GM21528 (cell line): ENCODE measurements around the gene SAXO1.
"Not testable (repeated sequence)": the region's sequence is repeated elsewhere in the genome, so short reads cannot be mapped to it uniquely, and the experiment has no call there.

Source experiments
- ATAC-seq: cut with Tn5 transposase; IDR thresholded peaks from one replicate; pipeline ENCODE4 v1.9.1; 2021; ENCODE audit warnings: mild to moderate bottlenecking, moderate library complexity; ENCODE audit not compliant: unreplicated experiment, low FRiP score

Gene SAXO1

DNA sequence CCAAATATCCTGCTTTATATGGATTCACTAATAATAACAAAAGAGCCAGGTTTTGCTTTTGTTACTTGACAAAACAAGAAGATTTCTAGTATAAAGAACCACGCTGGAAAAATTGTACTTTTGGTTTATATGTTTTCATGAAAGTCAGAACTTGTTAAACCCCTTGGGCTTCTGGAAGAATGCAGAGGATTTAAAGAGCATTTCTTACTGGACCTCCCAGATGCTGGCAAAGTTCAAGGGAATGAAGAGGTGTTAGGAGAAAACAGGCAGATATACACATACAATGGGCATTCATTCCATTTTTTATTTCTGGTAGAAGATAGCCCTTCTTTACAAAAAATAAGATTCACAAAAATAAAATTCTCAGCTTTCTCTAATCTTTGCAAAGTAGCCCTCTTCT lies 61.1 kb downstream of the SAXO1 start:
- ATAC-seq: no peak

DNA sequence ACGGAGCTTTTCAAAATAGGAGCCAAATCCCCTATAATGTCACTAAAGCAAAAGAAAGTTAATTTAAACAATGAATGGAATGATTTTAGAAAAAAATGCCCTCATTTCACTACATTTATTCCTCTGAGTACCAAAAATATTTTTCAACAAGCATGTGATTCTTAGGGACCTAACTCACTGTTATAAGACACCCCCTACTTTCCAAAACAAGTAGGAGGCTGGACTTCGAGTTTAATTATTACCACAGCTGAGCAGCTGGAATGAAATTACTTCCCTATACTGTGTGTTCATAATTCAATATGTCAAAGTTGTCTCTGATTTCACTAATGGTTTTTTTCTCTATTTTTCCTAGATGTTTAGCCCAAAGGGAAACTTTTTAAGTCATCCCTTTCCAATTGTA lies 61.6 kb downstream of the SAXO1 start:
- ATAC-seq: no peak

GRCh38 chr9:18970393-18970792 lies 62.6 kb downstream of the SAXO1 start:
- ATAC-seq: no peak

- ATAC-seq: no peak
These were observed 63.9 kb downstream of the SAXO1 start for GRCh38 chr9:18969128-18969527.

DNA sequence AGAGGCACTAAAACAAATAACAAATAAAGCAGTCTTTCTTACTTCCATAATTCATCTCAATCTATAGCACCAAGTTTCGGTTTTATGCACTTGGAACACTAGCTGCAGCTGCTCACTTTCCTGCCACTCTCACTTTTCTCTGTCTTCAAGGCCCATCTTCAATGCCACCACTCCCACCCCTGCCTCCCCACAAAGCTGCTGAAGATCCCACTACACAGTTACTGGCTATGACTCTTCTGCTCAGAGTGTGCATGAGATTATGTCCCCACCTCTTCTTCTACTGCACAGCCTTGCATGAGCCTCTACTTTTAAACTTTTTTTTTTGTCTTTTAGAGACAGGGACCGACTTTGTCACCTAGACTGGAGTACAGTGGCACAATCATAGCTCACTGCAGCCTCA lies 77.4 kb downstream of the SAXO1 start:
- ATAC-seq: no peak

DNA sequence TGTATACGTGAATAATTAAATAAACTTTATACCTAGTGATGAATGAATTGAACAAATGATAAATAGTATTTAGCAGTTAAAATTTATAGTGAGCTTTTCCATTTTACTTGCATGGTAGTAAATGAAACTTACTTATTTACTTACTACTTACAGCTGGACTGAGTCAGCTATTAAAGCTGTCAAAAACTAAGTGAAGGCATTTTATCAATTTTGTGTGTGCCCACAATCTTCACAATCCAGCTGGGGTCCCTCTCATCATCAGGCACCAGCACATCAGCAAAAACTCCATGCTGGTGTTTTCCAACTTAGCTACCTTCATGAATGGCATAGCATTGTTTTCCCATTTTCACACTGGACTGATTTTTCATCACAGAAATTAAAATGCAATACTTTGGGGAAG lies 81.1 kb downstream of the SAXO1 start:
- ATAC-seq: no peak

- no peak for ATAC-seq
These were observed 85.1 kb downstream of the SAXO1 start for GRCh38 chr9:18947892-18948339.

GRCh38 chr9:18942801-18943200 lies 90.2 kb downstream of the SAXO1 start:
- ATAC-seq: no peak

- no peak for ATAC-seq
These were observed 91.8 kb downstream of the SAXO1 start for GRCh38 chr9:18941060-18941740.

DNA sequence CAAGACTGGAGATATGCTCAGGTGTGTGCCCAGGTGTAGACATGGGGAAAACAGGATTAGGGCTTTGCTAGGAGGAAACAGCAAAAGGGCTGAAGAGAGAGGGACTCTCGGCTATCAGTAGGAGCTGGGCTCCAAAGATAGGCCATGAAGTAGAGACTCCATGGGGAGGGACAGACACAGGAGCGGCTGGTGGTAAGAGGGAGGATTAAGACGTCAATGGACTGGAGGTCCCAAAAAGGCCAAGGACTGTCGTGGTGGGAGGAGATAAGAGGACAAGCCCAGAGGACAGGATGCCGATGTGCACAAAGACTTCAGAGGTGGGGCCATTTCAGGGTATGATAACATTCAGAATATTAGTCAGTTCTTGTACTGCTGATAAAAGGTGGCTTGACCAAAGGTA lies 93.1 kb downstream of the SAXO1 start:
- no peak for ATAC-seq

GRCh38 chr9:18936094-18936871 lies 96.7 kb downstream of the SAXO1 start:
- ATAC-seq: no peak

GRCh38 chr9:18935541-18935940 lies 97.5 kb downstream of the SAXO1 start:
- no peak for ATAC-seq

- not testable (repeated sequence) for ATAC-seq
These were observed 102.4 kb downstream of the SAXO1 start for GRCh38 chr9:18930611-18931010.

DNA sequence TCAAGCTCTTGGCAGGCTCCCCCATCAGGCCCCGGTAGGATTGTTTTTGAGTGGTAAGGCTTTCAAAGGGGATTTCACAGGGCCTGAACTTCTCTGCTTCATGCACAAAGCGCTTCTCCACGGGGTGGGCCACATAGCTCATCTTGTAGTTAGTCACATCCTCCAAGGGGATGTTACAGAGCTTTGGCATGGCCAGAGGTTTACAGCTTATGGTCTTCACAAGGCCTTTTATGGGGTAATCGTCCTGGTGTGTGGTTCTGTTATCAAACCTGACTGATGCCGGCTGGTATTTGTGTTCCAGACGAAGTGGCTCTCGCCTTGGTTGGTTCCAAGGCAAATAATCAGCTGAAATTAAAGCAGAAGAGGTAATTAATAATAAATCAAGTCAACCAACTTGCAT lies 104.3 kb downstream of the SAXO1 start:
- ATAC-seq: no peak

- ATAC-seq: no peak
These were observed 106.5 kb downstream of the SAXO1 start for GRCh38 chr9:18926513-18926912.

GRCh38 chr9:18925880-18926279 lies 107.1 kb downstream of the SAXO1 start:
- no peak for ATAC-seq

DNA sequence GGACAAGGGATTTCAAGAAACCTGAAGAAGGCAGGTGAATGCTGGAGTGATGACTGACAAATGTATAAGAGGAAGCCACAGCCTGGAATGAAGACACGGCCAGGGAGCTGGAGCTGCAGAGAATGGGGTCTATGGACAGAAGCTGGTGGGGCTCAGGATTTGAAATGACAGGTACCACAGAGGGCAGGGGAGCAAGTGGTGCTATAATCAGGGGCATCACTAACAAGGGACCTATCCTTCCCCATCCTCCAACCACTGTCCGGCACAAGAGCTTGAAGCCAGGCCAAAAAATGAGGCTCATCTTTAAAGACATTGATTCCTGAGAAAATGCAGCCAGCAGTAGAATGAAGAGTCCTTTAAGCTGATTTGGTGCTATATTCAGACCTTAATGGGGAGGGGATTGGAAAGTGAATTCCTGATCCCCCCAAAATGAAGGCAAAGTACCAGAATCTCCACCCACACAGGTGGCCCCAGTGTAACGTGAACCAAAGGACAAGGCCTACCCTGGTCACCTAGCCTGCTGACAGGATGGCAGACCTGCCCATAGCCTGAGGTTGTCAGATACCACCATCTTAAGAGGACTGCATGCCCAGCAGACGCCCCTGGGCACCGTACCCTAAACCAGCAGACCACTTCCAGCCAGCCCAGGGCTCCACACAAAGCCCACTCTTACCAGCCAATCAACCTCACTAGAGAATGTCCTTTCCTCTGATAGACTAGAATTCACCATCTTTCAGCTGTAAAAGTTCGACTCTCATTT lies 109.2 kb downstream of the SAXO1 start:
- ATAC-seq: no peak

- ATAC-seq: no peak
These were observed 109.8 kb downstream of the SAXO1 start for GRCh38 chr9:18923167-18923566.

DNA sequence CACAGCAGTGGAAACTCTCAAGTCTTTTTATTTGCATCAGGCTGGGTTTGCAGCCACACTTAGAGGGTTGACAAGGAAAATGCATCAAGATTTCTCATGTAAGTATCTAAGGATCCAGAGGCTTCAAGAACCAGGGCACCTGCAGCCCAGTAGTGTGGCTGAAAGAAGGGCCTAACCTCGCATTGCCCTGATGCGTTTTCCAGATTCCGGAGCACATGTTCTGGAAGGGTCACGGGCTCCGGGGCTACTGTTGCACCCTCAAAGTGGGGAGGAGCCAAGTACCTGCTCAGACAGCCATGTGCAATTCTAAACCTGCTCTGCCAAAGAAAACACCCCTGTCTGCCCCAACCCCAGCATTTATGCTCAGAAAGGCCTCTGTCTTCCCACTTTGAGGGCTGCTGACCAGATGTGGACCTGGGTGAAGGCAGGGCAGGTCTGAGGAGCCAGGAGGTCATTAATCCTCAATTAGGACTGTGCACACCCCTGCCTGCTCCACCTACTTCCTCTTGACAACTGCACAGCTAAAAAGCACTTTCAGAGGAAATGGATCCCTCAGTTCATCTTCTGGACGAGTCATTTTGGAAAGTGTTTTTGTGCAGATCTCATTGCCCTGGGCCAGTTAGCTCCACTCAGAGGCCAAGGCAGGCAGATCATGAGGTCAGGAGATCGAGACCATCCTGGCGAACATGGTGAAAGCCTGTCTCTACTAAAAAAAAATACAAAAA lies 110.7 kb downstream of the SAXO1 start:
- ATAC-seq: no peak

DNA sequence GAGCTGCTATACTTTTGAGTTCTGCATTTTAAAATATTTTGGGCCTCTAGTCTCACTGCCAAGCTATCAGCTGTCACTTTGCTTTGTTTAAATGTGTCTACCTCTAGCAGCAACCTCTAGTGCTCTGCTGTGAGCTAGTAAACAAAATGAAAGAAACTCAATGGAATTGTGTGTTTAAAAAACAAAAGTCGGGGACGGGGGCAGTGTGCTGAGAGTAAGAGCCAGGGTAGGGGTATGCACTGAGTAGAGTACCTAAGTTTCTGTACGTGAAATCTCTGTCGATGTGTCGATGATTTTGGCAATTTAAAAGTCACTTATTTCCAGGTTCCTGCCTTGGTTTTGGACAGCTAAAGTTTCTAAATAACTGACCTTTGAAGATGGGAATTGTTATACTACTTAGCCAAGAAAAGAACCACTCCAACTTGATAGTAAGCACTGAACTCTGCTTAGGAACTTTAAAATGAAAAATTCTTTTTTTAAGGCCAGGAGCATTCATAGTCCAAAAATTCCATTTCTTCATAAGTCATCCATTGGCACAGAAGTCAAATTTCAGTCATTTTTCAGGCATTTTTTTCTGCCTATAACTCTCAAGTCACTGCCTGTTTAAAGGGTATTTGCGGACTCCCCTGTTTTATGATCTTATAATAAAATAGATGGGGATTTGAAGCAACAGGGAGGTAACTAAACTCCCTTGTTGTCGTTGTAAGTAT lies 111.5 kb downstream of the SAXO1 start:
- no peak for ATAC-seq
